Amniotic stem cell (primary cell): Measurements from ENCODE around the gene MYO18B.

Source experiments
- DNase-seq: peaks from one replicate; lab custom pipeline; 2025; lab: John Stamatoyannopoulos, UW

Gene MYO18B

DNA sequence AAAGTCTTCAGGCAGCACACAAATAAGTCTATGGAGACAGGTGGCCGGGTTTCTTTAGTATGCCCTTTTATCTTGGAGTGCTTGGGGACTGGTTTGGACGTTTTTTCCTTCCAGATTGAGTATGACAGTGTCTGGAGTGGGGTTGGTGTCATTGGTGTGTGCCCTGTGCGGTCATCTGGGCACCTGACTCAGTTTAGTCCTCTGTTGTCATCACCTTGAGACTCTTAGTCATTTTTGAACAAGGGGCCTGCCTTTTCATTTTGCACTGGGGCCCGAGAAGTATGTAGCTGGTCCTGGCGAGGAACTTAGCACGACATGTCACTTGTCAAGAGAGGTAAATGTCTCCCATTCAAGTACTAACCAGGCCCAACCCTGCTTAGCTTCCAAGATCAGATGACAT lies 27.2 kb upstream of the MYO18B start:
- no peak for DNase-seq

DNA sequence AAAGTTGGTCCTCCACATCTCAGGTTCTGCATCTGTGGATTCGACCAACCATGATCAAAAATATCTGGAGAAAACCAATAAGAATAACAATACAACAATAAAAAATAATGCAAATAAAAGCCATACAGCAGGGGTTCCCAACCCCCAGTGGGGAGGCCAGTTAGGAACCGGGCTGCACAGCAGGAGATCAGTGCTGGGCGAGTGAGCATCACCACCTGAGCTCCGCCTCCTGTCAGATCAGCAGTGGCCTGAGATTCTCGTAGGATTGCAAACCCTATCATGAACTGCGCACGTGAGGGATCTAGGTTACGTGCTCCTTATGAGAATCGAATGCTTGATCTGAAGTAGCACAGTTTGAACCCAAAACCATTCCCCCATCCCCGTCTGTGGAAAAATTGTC lies 25.4 kb upstream of the MYO18B start:
- DNase-seq, result no peak

DNA sequence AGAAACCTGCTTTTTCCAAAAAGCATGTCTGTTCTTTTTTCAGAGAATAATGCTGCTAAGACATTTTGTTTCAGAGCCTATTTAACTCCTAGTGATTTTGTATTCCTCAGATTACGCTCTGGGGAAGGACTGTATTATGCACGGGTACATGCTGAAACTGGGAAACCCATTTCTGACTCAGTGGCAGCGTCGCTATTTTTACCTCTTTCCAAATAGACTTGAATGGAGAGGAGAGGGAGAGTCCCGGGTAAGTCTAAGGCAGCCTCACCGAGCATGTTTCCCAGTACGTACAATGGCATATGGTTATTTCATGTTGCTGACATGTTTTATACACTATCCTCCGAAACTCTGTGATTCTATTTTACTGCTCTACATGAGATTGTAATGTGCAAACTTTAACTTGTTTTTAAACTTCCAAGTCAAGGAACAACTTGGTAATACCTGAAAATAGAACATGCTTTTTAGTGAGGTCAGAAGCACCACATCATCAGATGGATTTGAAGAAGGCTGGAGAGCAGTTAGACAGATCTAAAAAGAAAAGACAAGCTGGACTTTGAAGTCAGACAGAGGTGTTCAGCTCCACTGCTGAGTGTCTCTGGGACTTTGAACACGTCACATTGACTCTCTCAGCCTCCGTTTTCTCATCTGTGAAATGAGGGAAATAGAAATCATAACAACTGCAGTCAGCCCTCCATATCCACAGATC lies 23.7 kb upstream of the MYO18B start:
- DNase-seq, result no peak

DNA sequence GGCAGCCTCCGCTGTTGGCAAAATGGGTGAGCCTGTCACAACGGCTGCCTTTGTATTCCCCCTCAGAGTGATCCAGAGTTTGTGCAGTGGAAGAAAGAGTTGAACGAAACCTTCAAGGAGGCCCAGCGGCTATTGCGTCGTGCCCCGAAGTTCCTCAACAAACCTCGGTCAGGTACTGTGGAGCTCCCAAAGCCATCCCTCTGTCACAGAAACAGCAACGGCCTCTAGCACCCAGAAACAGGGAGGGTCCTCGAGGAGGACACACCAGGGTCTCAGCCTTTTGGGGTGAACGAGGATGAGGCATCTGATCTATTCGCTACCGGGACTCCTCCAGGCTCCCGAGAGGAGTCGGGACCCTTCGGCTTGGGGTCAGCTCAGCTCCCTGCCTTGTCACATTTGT lies 19.8 kb upstream of the MYO18B start:
- no peak for DNase-seq

DNA sequence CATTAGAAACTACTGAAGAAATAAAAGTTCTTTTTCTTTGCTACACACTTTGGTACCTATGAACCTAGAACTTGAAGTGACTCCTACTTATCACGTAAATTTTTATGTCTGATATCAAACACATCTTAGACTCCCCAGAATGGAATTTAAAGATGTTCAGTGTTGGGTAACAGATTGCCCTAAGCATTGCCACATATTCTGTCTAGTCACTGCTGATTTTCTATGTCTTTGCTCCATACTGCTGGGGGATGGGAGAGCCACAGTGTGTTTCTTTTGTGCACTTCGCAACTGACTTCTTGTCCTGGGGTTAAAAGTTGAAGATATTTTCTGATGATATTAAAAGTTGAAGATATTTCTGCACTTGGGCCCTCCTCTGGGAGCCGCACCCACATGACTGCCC lies 19.4 kb upstream of the MYO18B start:
- no peak for DNase-seq

DNA sequence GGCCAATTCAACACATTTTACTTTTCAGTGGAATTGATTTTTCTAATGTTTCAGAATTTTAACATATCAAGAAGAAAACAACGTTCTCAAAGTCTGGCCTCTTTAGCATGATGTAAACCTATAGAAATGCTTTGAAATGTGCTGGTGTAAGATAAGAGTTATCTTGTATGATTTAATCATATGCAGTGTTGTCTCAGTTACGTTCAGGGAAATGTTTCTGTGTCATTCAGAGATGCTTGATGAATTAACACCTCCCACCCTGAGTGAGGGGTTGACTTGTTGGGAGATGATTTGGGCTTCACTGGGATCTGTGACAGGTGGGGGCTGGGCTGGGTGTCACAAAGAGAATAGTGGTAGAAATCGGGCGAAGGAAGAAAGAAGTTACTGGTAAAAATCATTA lies 15.7 kb upstream of the MYO18B start:
- DNase-seq, result no peak

DNA sequence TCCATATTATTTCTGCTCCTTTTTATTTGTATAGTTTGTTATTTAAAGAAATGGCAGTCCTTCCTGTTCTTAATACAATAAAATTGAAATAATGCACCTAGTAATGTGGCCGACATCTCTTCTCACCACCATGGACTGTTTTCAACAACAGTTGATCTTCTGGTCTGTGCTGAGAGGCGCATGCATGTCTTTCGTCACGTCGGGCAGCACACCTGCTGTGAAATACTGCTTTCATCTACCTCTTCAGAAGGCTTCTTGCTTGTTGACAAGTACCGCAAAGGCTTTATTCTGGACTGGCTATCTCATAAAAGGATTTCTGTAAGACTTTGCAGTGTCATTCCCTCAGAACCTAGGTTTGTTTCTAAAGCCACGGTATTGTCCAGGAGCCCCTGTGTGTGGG lies 13.9 kb upstream of the MYO18B start:
- no peak for DNase-seq

DNA sequence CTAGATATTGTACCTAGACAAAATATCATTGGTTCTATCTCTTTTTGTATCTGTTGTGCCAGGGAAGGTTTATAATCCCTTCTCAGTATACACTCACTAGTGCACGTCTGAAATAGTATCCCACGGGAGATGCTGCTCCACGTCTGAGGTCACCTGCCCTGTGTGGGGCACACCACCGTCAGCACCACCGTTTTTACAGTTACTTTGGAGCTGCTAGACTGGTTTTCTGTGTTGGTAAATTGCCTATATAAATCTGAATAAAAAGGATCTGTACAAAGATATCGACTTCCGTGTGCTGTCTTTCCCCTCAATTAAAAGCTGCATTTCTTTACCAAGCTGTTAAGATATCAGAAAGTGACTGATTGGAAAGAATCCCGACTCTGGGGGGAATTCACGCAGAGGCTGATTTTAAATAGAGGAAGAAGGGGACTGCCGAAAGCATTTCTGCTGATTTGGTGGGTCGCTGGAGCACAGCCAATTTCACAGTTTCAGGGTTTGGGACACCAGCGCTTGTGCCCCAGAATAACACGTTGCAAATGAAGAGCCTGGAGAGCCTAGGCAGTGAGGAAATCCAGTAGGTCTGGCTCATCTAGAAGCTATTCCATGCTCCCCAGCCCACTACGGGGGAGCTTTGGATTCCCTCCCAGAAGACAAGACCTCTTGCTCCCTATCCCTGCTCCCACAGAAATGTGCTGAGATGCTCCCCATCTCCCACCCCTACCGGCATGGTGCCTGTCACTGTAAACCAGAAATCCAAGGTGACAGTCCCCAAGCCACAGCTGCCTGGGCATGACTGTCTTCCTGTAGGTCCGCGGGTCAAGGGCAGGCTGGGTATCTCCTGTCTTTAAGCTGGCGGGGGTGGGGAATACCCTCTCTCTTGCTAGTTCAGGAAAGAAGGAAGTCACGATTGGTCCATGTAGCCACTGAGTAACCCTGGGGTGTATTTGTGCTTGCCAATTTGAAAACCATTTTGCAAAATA lies 12.7 kb upstream of the MYO18B start:
- no peak for DNase-seq

DNA sequence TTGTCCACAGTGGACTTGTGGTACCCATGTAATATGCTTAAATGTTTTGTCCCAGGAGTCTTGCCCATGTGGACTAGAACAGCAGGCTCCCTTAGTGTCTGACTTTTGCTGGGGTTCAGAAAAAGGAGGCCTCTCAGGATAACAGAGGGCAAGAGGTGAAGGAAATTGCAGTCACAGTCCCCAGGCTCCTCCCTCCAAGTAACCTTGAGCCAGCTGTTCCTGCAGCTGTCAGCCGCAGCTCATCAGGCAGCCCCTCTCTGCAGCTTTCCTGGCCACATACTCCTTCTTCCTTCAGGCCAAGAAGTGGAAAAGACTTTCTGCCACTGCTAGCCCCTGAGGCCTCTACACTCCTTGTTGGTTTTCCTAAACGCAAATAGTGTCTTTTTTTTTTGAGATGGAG lies 6.3 kb upstream of the MYO18B start:
- DNase-seq, result no peak

DNA sequence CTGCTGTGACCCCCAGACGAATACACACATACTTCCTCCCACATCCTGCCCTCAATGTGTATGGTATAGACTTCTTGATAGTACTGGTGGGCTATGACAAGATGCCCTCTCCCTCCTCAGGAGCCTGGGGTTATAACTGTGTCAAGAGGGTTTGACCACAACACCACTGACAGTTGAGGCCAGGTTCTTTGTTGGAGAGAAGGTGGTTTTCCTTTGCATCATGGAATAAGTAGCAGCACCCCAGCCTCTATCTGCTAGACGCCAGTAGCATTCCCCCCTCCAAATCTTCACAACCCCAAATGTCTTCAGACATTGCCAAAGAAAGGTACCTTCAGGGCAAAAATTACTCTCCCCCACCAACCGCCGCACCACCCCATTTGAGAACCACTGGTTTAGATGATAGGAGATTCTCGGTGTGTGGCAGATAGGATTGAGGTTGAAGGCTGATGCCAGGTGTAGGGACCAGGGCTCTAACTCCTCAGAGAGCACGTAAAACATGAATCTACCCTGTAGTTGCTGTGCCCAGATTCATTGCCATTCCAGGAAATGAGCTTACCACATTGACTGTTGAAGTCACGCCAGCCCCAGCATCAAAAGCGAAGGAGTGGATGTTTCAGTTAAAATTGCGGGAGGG lies 5.5 kb upstream of the MYO18B start:
- DNase-seq, result no peak

DNA sequence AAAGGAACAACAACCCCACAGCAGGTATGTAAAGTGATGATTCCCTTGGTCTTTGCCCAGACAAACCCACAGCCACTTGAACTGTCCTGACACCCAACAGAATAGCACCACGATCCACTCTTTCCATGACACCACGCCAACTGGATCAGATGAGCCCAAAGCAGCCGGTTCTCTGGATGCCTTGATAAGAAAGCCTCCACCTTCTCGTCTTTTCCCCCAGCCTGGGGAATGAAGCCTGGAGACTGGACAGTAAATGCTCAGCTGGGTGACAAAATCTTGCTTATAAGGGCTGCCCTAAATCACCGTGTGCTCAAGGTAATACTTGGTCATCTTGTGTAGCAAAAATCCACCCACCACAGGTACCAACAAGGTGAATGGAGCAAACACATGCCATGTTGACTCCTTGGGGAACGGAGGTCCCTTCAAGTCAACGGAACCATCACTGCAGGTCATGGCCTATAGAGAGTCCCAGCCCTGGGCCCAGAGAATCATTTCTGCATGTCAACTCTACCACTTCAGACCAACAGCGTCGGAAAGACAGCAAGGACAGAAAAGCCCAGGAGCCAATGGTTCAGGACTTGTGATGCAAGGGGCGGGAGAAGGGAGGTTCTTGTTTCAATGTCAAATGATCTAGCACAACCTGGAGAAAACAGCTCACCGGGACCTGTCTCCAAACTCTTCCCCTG lies 2.2 kb upstream of the MYO18B start:
- no peak for DNase-seq

DNA sequence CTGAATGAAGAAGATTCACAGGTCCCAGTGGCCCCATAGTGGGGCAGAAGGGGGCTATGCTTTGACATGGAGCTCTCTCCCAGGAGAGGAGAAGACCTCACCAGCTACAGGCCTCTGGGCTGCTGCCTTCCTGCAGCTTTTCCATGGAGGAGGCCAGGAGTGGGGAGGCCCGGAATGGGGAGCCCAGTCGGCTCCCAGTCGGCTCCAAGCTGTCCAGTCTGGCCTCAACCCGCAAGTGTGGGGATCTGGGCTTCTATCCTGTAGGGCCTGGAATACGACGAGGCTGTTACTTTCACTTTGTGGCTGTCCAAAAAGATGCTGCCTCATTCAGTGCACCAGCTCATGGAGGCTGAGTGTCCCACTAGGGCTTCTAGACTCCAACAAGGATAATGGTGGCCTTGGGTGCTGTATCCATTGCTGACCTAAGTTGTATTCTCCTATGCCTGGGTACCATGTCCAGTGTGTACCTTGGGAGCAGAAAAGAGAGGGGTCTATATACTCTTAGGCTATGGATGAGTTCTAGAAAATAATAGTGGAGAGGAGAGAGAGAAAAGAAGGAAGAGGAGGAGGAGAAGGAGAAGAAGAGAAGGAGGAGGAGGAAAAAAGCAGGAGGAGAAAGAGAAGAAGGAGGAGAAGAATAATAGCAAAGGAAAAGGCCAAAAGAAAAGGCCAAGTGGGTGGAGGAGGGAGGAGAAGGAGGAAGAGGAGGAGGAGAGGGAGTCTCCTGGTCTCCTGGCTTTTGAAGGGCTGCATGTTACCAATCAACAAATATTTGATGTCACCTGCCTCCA lies 1.1 kb downstream of the MYO18B start:
- no peak for DNase-seq

DNA sequence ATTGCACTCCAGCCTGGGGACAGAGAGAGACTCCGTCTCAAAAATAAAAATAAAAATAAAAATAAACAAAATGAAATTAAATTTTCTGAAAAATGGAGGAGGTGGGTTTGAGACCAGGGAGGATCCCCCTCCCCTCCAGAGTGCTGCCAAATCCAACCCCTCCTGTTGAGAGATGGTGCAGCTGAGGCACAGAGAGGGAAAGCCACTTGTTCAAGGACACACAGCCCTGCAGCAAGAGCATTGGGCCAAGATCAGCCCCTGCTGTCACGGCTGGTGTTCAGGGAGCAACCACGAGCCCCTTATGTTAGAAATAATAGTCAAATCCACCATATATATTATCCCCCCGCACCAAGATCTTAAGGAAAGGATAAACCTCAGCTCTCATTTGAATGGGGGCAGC lies 2.7 kb downstream of the MYO18B start:
- no peak for DNase-seq

DNA sequence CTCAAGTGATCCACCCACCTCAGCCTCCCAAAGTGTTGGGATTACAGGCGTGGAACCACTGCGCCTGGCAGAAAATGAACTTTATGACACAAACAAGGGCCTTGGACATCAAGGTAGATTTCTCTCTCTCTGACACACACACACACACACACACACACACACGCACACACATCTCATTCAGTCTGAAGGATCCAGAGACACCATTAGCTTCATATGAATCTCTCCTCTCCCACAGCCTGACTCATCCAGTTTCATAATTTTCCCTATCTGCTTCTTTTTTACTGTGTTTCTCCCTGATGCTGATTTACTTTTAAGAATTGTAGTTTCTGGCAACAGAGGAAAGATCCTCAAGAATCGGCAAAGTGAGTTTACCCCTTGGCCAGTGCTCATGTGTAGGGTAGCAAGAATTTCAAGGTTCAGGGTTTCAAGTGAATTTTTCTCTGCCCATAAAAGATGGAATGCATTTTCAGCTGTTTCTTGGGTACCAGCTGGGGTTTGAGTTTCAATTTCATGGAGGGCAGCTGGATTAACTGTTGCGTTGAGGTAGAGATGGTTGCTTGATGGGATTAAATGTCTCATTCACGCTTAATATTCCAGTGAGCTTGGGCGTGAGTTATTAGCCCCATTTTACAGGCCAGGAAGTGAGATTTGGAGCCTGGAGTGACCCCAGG lies 3.5 kb downstream of the MYO18B start:
- DNase-seq, result no peak

DNA sequence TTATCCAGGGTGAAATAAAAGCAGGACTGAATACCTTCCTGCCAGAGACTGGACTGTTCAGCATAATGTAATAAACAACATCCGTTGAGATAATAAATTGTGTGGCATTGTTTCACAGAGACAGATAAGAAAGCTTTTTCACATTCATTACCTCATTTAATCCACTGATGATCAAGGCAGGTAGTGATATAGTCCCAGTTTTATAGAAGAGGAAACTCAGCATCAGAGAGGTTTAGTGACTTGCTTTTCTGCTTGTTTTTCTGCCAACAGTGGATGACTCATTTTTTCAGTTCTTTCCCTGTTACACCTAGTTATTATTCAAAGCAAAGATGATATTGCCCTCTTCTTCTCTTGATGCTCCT lies 4.0 kb downstream of the MYO18B start:
- no peak for DNase-seq

DNA sequence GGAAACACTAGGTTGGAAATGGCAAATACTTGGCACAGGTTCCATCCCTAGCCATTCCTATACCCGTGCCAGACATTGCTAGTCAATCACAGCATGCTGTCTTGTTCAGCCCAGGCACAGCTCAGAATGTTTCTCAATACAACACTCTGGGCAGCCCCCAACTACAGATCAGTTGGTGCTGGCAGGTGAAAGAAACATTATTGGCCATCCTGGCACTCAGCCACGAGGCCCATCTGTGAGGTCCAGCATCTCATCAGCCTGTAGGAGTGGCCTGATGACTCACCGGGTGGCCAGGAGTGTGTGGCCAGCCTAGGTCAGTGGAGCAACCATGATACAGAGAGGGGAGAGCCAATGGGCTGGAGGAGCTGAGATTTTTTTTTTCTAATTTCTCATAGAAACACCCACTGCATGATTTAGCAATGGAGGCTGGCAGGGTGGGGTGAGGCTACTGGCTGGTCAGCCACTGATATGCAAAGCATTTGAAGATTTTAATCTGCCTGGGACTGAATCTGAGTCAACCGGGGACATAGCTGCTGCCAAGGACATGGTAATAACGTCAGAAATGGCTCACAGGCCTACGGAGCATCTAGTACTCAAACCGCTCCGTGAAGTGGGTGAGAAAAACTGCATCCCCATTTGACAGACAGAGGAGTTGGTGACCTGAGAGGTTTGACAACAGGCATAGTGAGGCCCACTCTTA lies 5.4 kb downstream of the MYO18B start:
- peak; percentile 79 for DNase-seq

DNA sequence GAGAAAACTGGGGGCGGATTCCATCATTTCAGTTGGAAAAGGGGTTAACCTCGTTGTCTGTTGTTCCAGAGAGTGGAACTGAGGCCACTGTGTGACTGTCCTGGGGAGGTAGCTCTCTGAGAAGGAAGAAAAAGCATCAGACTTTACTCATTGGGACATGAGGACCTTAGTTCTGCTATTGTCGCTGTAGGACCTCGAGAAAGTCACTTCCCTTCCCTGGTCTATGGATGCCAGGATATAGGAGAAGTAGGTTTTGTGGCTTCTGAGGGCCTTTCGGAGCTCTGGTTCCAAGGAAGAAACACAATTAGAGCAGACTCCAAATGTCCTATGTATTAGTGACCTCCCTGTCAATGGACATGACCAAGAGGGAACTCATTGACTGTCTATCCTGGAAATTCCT lies 6.2 kb downstream of the MYO18B start:
- DNase-seq, result no peak

DNA sequence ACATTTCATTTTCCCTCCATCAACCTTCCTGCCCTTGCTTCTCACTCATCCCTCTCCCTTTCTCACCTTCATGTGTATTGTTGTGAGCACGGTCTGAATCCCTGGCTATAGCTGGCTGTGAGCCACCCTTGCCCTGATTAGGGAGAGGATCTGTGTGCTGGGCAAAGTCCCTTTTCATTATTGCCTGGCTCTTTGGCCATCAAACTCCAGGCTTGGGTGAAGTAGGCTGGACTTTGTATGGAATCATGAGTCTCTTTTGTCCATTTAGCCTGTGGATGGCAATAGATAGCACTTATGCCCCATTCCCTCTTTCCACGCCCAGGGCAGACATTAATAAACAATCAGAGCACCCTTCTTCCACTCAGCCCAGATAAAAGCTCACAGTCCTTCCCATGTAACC lies 6.7 kb downstream of the MYO18B start:
- DNase-seq, result no peak

DNA sequence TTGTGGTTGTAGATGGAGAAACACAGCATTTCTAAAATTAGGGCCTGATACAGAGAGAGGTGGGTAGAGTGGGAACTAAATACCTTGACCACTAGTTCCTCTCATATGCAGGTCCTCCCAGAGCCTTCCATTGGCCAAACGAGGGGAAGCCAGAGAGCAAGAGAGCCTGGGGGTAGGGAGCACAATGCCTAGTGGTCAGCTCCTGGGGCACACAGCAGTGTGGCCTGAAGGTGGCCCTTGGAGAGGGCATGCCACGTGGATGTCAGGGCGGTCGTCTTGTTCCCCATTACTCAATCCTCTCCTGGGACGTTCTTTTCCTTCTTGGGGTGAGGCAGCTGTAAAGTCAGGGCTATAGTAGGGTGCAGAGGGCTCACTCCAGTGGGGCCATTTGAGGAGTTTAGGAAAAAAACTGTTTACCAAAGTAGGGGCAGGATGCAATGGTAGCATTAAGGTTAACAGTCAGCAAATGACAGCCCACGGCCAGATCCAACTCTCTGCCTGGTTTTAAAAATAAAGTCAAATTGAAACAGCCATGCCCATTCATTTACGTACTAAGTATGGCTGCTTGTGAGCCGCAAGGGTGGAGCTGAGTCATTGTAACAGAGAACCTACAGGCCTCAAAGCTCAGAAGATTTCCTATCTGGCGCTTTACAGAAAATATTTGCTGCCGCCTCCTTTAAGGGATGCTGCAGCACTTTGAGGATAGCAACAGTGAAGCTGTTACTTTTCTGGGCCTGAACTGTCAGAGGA lies 7.6 kb downstream of the MYO18B start:
- DNase-seq, result no peak
